CD1c-positive myeloid dendritic cell (primary cell): ENCODE data around the gene SFT2D3.

ENCODE experiments used
- DNase-seq: peaks from one replicate; pipeline ENCODE4 v3.0.0-alpha.2; 2016; ENCODE audit errors: extremely low spot score

Gene SFT2D3

GRCh38 chr2:127740665-127741288 lies 39.5 kb downstream of the SFT2D3 start:
- DNase-seq = no peak

GRCh38 chr2:127743477-127744026 lies 42.3 kb downstream of the SFT2D3 start:
- DNase-seq = no peak

- DNase-seq = no peak
Observed at GRCh38 chr2:127747621-127748020, 46.3 kb downstream of the SFT2D3 start.

GRCh38 chr2:127749537-127749936 lies 48.2 kb downstream of the SFT2D3 start:
- DNase-seq = peak; percentile 49

GRCh38 chr2:127753374-127753773 lies 52.1 kb downstream of the SFT2D3 start:
- no peak for DNase-seq

GRCh38 chr2:127754186-127754585 lies 52.9 kb downstream of the SFT2D3 start:
- DNase-seq = no peak
